ENCODE results near the gene ZNRF2.

ZNRF2 gene

DNA sequence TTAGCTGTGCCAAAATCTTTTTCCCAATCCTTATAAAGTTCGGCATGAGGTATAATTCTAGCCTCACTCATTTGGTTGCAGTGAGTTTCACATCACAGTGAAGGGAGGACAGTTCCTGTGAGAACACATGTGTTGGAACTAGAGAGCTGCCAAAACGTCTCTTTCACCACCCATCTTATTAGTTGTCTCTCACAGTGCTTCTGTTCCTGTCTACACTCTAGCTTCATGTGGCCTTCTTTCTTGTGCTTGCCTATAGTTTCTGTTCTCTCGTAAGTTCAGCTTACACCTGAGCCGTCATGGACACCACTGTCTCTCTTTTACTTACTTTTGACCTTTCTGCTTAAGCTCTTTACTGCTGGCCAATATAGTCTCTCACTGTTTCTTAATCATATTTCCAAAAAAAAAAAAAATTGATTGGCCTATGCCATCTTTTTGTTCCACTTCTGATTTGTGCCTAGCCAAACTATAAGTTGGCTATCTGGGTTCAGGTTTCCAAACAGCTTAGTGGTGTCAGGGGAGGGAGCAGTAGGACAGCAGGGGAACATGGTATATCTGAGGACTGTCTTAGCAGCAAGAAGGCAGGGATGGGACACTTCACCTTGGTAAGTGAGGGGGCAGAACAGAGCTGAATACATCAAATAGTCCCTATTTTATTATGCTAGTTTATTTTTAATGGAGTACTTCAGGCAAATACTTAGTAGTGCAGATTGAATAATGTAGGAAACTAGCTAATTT, 38.0 kb downstream of the ZNRF2 start:
- no peak for DNase-seq

DNA sequence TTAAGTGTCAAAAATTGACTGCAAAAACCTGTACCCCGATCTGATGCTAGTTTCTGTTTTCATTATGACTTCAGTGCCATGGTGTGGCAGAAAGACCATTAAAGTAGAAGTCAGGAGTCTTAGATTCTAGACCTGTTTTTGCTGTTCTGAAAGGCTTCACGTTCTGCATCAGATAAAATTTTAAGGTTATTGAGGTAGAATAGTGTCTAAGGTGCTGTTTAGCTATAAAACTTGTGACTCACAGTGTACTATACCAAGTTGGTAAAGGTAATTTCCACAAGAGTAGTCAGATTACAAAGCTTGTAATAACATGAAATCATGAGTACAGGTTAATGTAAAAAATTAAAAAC, 38.6 kb downstream of the ZNRF2 start:
- DNase-seq, result no peak

DNA sequence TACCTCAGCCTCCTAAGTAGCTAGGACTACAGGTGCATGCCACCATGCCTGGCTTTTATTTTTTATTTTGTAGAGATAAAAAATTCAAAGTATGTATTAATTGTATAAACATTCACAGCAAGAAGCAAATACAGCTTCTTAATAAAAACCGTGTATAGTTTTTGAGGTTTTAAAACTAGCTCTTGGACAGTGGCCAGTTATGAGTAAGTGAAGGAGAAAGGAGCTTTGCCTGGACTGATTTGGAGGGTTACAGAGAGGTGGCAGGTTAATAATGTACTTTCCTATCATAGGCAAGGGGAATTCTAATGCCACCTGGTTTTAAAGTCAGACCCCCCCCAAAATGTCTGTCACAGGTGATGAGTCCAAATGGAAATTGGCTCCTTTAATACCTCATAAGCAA, 43.4 kb downstream of the ZNRF2 start:
- no peak for DNase-seq

DNA sequence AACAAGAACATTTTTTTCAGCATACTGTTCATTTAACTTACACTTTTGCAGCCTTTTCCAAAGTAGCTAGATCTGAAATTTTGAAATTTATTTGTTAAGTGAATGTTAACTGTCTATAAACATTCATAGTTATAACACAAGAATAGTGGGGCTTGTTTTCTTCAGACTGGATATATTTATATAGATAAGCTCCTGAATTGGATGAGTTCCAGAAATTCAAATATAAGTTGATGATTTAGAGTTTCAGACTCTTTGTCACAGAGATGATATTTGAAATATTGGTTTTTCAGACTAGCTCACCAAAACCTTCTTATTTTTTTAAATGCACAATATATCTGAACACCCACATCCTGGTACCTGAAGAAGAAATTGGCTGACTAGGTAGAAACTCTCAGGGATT, 44.0 kb downstream of the ZNRF2 start:
- no peak for DNase-seq

DNA sequence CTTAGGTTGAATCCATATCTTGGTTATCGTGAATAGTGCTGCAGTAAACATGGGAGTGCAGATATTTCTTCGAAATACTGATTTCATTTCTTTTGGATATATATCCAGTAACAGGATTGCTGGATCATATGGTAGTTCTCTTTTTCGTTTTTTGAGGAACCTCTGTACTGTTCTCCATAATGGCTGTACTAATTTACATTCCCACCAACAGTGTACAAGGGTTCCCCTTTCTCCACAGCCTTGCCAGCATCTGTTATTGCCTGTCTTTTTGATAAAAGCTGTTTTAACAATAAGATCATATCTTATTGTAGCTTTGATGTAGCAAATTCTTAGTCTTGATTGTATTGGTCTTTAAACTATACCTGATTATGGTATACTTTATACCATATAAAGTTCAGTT, 45.3 kb downstream of the ZNRF2 start:
- DNase-seq, result no peak

GRCh38 chr7:30330134-30331111, 46.0 kb downstream of the ZNRF2 start:
- DNase-seq, result no peak

- DNase-seq, result no peak
Observed at GRCh38 chr7:30331338-30331737, 46.9 kb downstream of the ZNRF2 start.

DNA sequence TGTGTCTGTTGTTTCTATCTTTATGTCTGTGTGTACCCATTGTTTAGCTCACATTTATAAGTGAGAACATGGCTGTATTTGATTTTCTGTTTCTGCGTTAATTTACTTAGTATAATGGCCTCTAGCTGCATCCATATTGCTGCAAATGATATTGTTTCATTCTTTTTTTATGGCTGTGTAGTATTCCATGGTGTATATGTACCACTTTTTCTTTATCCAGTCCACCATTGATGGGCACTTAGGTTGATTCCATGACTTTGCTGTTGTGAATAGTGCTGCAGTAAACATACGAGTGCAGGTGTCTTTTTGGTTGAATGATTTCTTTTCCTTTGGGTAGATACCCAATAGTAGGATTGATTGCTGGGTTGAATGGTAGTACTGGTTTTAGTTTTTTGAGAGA, 48.2 kb downstream of the ZNRF2 start:
- DNase-seq, result no peak

DNA sequence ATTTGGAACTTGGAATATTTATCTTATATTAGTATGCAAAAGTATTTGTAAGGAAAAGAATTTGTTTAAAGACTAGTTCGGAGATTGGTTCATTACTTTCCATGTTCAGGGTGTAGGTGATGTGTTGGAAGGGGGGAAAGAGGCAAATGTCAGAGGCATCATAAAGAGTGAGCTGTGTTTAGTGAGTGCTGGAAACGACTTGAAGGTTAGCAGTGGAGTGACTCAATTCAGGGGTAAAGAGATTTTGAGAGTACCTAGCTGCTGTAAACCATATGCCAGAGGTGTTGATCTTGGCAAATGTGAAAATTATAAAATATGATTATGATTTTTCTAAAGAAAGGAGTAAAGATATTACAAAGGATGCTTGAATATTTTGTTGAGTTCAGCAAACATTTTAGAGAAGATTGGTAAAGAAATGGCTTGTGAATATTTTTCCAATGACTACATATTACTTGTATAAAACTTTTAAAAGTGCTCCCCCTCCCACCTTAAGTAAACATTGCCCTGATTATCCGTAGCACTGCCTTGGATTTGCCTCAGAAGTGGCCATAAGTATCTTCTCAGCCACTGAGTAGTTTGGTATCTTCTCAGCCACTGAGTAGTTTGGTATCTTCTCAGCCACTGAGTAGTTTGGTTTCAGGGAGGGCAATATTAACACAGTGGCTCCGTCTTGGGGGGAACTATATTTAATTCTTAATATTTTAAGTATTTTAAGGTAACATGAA, 51.5 kb downstream of the ZNRF2 start:
- no peak for DNase-seq

DNA sequence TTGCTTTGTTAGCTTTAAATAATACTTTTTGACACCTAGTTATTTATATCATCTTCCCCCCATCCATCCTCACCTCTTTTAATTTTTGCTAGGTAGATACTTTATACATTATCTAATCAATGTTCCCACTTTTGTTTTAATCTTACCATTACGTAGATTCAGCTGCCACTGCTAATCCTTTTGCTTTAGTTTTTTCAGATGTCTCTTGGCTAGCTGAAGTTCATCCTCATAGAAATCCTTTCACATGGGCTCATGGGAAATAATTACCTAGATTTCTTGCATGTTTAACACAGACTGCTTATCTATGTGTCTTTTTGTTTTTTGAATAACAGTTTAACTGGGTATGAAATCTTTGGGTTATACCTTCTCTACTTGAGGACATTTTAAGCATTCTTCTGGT, 60.1 kb downstream of the ZNRF2 start:
- no peak for DNase-seq

DNA sequence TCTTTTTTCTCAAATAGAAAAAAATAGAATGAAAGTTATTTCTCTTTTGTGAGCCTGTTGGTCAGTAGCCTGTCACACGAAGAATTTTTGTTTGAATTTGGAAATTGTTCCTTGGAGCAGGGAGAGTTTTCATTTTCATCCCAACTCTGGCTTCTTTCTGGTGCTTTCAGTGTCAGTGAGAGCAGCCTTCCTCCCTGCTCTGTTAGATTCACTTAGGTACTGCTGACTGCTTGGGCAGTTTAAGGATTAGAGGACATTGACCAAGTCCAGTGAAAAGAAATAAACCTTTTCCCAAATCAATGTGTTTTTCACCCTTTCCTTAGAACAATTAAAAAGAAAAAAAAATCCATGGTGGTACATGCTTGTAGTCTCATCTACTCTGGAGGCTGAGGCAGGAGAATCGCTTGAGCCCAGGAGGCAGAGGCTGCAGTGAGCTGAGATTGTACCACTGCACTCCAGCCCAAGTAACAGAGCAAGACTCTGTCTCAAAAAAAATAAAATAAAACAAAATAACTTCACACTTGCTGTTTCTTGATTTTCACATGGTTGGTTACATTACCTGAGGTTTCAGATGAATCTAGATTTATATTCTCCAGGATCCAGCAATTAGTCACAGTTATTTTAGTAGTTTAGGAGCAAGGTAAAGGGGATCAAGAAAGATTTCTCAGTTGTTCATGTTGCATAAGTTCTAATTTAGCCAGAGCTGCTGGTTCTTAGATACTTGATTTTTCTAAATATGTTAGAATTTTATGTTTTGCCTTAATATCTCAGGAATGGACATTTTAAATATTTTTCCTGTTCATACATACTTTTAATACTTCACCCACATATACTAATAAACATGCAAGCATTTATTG, 63.1 kb downstream of the ZNRF2 start:
- no peak for DNase-seq

DNA sequence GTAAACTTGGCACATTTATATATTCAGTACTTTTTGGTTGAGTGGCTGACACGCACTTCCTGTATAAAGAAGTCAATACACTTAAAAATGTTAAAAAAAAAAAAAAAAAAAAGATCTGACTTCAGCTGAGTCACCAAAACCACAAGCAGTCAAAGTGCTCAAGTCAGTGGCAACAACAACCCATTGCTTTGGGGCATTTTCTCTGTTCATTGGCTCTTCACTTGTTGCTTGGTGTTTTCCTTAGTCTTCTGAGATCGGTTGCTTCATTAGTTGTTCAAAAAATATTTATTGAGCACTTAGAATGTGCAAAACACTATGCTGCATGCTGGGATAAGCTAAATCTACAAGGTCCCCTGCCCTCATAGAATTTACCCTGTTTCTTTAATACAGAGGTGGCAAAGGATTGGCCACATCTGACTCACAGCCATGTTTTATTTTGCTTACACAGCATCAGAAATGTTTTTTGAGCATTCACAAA, 63.7 kb downstream of the ZNRF2 start:
- DNase-seq, result peak; percentile 35

GRCh38 chr7:30349170-30349569, 64.8 kb downstream of the ZNRF2 start:
- no peak for DNase-seq

- DNase-seq, result no peak
Observed at GRCh38 chr7:30349816-30350215, 65.4 kb downstream of the ZNRF2 start.

DNA sequence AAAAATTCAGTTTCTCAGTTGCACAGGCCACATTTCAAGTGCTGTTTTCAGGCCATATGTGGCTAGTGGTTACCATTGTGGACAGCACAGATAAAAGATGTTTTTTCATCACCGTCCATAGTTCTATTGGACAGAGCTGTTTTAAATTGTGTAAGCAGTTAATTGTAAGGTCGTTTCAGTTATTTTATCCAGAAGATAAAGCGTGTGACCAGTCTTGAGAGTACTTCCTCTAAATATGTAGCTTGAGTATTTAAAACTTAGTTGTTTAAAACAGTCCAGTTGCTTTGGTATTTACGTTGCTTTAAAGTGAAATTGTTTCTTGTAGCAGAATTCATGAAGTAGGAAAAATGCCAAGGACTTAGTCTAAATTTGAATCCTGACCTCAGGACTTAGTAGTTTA, 66.9 kb downstream of the ZNRF2 start:
- DNase-seq, result no peak

DNA sequence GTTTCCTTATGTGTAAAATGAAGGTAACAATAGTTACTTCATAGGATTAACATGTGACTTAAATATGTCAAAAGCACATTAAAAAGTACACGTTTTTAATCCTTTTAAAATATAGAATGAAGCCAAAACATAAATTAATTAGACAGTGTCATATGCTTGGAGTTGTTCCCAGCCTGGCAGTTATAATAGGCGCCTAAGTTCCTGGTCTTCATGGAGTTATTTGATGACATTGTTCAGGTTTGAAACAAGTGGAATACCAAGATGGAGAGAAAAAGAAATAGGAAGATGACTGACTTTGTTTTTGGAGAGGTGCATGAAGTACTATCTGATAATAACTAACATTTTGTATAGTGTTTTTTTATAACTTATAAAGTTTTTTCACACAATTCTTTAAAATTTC, 67.3 kb downstream of the ZNRF2 start:
- no peak for DNase-seq

GRCh38 chr7:30352169-30352568, 67.8 kb downstream of the ZNRF2 start:
- no peak for DNase-seq

DNA sequence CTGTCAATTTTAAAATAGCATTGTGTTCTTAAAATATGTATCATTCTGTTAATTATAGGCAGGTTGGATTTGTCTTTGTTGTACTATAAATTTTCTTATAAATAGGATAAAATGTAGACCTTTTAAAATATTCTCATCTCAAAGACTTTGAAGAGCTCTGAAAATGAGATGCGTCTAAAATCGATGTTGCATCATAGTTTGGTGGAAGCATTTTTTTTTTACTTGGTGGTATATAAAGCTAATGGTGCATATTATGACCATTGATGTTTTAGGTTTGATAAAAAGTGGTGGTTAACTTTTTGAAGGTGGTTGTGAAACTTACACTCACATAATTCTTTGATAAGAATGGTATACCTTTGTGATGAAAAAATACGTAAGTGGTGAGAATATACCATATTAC, 69.1 kb downstream of the ZNRF2 start:
- no peak for DNase-seq

DNA sequence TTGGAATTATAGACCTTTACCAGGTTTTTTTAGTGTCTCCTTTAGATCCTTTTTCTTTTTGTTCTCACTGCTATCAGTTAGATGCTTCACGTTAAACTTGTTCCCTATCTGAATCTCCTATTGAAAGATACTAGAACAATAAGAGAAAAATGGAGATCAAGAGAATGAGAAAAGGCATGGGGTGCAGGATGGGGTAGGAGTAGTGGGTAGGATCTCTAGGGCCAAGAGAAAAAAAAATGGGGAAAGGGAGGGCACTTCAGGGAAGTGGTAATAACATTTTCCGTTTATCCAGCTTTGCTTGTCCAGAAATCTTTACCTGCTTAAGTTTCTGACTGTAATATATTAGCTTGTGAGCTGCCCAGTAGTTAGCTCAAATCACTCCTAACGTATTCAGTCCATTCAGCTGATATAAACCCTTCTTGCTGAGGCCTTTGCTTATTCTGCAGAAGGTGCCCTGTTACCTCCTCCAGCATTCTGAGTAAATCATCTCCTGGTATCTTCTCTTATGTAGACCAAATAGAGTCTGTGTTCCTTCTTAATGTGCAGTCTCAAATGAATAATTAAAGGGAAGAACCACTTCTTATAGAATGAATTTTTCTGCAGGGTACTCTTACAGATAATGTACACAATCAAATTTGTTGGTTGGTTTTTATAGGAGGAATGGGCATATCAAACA, 69.7 kb downstream of the ZNRF2 start:
- no peak for DNase-seq

- DNase-seq, result no peak
Observed at GRCh38 chr7:30354791-30355190, 70.4 kb downstream of the ZNRF2 start.

DNA sequence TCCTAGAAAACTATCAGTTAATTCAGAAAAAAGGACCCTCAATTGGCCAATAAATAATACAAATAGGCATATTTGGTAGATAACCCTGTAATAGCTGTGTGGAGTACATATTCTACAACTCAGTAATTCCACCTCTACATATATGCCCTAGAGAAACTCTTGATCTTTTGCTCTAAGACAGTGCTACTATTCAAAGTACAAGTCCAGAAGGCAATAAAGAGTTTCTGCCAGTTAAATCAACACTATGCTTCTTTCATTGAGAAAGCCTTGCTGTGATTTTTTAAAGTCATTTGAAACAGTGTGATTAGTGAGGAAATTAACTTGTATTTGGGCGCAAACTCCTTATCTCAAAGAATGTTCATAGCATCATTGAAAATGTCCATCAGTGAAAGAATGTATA, 75.6 kb downstream of the ZNRF2 start:
- no peak for DNase-seq
